Epithelial cell of proximal tubule (primary cell): ENCODE results near the gene SHROOM4. TPM values are rescaled to one million over a fixed set of nuclear protein-coding genes. Genes with fewer than 3 reads are reported as not detected.

Experiments
- DNase-seq: peaks from one replicate; pipeline ENCODE4 v3.0.0-alpha.2; 2011; ENCODE audit warnings: low read depth
- H3K4me3 ChIP-seq: 2 replicates; pipeline ENCODE4 v1.5.1; 2011; ENCODE audit warnings: low read depth, mild to moderate bottlenecking, low read length
- total RNA-seq: library from RNA; depleted of rRNA; stranded (reverse); fragments of >200 nt; gene quantifications from 2 replicates; pipeline ENCODE4 v1.2.3, GENCODE V29; 2015
- TF ChIP-seq, protein P1 (sequence below): conservative IDR thresholded peaks from 2 replicates; pipeline ENCODE4 v1.5.1; 2012; ENCODE audit warnings: low read depth, mild to moderate bottlenecking, low read length

SHROOM4 gene
- total RNA-seq, 1 donor from 2014 or later = 4.2 TPM

DNA sequence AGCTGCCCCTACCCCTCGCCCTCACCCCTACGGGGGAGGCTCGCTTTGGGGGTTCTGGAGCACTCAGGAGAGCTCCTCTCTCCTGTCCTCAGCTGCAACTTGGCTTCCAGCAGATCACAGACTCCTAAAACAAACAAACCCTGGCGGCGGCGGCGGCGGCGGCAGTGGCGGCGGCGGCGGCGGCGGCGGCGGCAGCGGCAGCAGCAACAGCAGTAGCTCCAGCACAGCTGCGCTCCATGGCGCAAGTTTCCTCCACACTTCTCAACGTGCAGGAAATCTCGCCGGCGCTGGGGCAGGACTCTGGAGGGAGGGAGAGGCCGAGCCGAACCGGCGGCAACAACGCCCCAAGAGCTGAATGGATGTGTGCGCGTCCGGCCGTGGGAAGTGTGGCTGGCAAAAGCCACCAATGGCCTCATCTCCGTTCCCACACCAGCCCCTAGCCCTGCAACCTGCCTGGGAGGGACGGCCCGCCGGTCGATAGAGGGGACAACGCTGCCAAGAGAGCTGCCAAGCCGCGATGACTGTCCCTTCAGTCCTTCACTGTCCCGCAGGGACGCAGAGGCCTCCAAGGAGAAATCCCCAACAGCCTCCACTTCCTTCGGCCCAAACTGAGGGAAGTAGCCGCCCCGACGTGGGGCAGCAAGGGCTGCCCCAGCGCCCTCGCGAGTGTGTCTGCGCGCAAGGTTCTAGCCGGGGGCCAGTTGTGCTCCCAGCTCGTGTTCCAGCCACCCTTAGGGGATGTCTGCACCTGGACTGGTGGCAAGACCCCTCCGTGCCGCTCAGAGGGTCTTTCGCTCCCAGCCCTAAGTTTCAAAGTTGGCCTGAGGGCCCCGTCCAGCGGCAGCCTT lies 775 bp downstream of the SHROOM4 start:
- H3K4me3 ChIP-seq = peak overlapping the region; percentile 74
- no peak for DNase-seq
- TF ChIP-seq, protein P1, sequence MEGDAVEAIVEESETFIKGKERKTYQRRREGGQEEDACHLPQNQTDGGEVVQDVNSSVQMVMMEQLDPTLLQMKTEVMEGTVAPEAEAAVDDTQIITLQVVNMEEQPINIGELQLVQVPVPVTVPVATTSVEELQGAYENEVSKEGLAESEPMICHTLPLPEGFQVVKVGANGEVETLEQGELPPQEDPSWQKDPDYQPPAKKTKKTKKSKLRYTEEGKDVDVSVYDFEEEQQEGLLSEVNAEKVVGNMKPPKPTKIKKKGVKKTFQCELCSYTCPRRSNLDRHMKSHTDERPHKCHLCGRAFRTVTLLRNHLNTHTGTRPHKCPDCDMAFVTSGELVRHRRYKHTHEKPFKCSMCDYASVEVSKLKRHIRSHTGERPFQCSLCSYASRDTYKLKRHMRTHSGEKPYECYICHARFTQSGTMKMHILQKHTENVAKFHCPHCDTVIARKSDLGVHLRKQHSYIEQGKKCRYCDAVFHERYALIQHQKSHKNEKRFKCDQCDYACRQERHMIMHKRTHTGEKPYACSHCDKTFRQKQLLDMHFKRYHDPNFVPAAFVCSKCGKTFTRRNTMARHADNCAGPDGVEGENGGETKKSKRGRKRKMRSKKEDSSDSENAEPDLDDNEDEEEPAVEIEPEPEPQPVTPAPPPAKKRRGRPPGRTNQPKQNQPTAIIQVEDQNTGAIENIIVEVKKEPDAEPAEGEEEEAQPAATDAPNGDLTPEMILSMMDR = no peak

DNA sequence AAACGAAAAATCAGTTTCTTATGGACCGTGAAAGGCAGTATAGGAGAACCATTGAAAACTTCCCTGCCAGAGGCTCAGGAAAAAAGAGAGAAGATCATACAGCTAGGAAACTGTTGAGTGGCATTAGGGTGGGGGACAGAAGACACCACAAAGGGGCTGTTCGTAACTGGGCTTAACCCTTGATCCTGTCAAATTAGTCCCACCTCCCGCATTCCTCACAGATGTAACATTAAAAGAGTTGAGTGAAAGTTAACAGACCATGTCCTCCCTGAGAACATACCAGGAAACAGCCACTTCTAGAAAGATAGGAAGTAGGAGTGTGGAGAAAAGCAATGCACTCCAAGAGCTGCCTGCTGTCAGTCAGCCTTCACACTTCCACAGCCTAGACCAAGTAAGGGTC lies 8.7 kb downstream of the SHROOM4 start:
- DNase-seq = no peak
- TF ChIP-seq, protein P1 = no peak
- peak overlapping the region; percentile 28 for H3K4me3 ChIP-seq

DNA sequence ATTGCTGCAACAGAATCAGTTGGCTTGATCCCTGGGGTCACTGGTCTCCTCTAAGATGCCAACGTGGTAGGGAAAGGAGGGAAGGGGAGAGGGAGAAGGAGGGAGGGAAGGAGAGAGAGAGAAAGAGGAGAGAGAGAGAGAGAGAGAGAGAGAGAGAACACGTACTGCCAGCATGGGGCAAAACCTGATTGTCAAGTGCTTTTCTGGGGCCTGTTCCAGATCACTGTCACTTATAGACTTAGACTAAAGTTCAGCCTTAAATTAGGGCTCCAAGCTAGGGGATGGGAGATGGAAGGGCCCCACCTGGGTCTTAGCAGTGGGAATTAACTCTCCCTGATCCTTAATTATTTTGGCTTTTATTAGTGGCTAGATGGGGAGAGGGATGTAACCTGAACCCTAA lies 12.9 kb downstream of the SHROOM4 start:
- DNase-seq = no peak
- no peak overlapping the region for H3K4me3 ChIP-seq

DNA sequence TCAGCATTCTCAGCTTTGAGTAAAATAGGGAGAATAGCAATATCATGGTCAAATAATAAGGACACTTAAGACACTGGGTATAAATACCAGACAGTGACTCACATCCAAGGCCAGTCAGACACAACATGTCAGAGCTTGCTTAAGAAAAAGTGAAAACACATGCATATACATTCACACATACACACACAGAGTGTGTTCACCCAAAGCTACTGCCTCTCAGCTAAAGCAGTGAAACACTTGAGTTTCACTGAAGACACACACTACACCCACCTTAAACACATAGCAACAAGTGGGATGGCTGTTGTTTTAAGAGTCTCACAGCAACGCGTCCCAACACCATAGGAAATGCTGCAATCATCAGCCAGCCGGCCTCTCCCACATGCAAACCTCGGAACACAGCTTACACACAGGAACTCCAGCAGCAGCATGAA lies 14.4 kb downstream of the SHROOM4 start:
- TF ChIP-seq, protein P1 = no peak
- DNase-seq = peak; percentile 44
- H3K4me3 ChIP-seq = no peak overlapping the region

More for the DNA sequence above, 12.9 kb downstream of the SHROOM4 start:
- TF ChIP-seq, protein P1 = no peak

DNA sequence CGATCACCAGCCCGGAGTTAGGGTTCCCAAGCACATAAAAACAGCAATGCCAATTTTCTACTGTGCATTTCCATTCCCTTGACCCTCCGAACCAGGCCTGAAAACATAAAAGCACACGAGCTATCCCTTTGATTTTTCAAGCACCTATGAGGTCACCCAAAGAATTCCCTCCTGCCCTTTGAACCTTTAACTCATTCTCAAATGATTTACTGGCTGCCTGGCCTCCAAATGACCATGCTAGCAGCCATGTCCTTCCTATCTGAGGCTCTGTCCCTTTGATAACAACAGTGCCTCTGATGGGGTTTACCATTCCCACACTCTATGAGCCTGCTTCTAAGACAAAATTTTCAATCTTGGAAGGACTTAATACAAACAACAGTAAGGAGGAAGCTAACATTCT lies 15.2 kb downstream of the SHROOM4 start:
- TF ChIP-seq, protein P1 = no peak
- DNase-seq = no peak
- no peak overlapping the region for H3K4me3 ChIP-seq

DNA sequence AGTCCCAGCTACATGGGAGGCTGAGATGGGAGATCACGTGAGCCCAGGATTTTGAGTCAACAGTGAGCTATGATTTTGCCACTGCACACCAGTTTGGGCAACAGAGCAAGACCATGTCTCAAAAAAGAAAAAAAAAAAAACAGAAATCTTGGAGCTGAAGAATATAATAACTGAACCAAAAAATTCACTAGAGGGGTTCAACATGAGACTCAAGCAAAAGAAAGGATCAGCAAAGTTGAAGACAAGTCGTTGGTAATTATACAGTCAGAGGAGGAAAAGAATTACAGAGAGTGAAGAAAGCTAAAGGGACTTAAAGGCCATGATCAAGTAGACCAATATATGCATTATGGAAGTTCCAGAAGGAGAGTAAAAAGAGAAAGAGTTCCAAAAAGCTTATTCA lies 26.9 kb downstream of the SHROOM4 start:
- no peak overlapping the region for H3K4me3 ChIP-seq
- TF ChIP-seq, protein P1 = no peak
- no peak for DNase-seq

DNA sequence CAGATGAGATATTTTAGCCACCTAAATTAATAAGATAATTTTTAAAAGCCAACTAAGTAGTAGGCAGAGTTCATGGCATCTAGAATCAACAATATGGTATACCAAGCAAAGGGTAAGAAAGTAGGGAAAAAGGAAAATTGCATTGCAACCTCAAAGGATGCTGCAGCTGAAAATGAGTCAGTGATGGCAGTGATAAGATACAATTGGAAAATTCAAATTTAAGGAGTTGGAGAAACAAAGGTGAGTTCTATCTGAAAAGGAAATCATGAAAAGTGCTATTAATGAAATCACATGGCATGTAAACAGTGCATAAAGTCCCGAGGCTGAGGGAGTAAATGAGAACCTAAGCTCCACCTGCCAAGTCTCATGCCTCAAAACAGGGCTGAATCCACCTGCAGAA lies 33.9 kb downstream of the SHROOM4 start:
- TF ChIP-seq, protein P1 = no peak
- DNase-seq = no peak
- no peak overlapping the region for H3K4me3 ChIP-seq
